ENCODE measurements around the gene PLD3.

DNA sequence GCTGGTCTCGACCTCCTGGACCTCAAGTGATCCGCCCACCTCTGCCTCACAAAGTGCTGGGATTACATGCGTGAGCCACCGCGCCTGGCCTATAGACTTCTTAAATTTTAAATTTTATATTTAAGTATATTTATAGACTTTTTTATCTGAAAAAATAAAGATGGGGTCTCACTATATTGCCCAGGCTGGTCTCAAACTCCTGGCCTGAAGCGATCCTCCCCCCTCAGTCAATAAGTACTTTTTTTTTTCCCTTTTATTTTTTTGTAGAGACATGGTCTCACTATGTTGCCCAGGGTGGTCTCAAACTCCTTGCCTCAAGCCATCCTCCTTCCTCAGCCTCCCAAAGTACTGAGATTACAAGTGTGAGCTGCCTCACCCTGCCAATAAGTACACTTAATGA is 75.4 kb downstream of the PLD3 start:
- TF ChIP-seq CTCF (conservative IDR thresholded peaks at IDR 0.05; ENCODE audit: low read depth, low read length): no peak
- no peak for TF ChIP-seq EZH2 (IDR thresholded peaks at IDR 0.05; ENCODE audit: borderline replicate concordance, low read depth, low read length, poor library complexity, severe bottlenecking)
